HG03108 (cell line): ENCODE results near the gene RCC1.
"Not testable (repeated sequence)": the region's sequence is repeated elsewhere in the genome, so short reads cannot be mapped to it uniquely, and the experiment has no call there.

Source experiments
- ATAC-seq: cut with Tn5 transposase; IDR thresholded peaks from one replicate; pipeline ENCODE4 v1.9.1; 2021; ENCODE audit warnings: moderate library complexity; ENCODE audit not compliant: unreplicated experiment

The RCC1 gene

DNA sequence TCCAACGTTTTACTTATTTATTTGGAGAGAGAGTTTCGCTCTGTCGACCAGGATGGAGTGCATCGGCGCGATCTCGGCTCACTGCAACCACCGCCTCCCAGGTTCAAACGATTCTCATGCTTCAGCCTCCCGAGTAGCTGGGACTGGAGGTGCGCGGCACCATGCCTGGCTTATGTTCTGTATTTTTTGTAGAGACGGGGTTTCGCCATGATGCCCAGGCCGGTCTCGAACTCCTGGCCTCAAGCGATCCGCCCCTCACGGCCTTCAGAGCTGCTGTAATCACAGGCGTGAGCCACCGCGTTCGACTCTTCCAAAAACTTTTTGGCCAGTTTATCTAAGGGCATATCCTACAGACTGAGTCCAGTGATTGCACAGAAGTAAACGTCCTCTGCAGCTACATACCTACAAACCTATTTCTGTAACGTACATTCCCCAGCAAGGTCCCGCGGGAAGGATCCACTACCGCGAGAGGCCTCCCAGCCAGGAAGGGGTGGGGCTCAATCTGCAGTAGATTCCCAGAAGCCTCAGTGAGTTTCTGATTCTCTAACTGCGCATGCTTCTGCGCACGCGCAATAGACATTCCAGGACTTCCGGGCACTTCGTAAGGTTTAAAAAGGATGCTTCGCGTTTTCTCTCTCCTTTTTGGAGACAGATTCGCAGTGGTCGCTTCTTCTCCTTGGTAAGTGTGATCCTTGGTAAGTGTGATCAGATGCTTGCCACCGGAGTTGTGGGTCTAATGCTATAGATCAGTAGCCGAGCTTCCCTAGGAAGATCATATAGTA lies at the start of gene RCC1:
TSS of gene RCC1 (plus strand) at position 638 of the 782 bp plus-strand sequence. CDS start 23,824 bp downstream, outside the sequence.
- peak; percentile 77 for ATAC-seq

GRCh38 chr1:28456078-28456477 lies 49.8 kb upstream of the RCC1 start:
- ATAC-seq = no peak

DNA sequence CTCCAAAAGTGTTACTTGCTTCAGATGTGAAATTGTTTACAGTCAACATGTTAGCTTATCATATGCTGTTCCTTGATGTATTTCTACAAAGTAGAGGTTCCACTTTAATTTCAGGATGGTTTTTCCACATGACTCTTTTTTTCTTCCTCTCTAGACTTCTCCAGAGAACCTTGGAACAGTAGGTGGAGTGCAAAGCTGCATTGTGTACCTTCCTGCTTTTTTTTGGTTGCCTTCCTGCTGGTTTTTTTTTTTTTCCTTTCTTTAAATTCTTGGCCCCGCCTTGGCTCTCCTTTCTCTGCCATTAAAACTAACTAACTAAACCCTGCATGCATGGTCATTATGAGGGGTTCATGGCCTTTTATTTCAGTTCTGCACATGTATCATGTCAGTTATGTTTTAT lies 48.2 kb upstream of the RCC1 start:
- no peak for ATAC-seq

GRCh38 chr1:28458237-28459228 lies 47.3 kb upstream of the RCC1 start:
- no peak for ATAC-seq

GRCh38 chr1:28466226-28466778 lies 39.5 kb upstream of the RCC1 start:
- no peak for ATAC-seq

- no peak for ATAC-seq
Observed at GRCh38 chr1:28470146-28470545, 35.7 kb upstream of the RCC1 start.

DNA sequence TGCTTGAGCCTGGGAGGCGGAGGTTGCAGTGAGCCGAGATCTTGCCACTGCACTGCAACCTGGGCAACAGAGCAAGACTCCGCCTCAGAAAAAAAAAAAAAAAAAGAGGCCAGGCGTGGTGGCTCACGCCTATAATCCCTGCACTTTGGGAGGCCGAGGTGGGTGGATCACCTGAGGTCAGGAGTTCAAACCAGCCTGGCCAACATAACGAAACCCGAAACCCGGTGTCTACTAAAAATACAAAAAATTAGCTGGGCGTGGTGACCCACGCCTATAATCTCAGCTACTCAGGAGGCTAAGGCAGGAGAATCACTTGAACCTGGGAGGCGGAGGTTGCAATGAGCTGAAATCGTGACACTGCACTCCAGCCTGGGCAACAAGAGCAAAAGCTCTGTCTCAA lies 26.3 kb upstream of the RCC1 start:
- not testable (repeated sequence) for ATAC-seq

- no peak for ATAC-seq
Observed at GRCh38 chr1:28480308-28480707, 25.5 kb upstream of the RCC1 start.

DNA sequence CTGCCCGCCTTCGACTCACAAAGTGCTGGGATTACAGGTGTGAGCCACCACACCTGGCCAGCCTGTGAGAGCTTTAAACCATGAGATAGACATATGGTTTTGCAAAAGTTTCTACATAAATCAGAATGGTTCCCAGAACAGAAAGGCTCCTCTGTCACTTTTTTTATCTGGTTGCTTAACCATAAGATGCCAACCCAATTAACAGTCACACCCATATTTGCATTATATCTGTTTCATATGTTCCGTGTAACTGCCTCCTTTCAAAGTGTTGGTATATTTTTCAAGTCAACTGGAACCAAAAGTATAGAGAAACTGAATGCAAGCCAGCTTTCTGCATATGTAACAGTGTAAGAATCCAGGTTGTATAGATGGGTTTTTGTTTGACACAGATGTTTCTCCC lies 23.7 kb upstream of the RCC1 start:
- no peak for ATAC-seq

- no peak for ATAC-seq
Observed at GRCh38 chr1:28482702-28483101, 23.1 kb upstream of the RCC1 start.

DNA sequence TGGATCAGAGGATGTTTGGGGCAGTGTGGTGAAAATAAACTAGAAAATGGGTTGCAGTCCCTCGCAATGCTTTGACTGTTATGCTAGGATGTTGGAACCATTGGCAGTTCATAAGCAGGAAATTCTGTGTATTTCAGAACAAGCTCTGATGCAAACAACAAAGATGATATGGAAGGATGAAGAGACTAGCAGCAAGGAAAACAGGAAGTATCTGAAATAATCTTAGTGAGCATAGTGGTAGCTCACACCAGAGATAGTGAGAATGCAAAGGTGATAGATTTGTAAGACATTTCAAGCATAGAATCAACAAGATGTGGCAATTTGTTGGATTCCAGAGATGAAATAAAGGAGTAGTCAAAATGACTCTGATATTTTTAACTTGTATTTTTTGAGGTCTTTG lies 11.1 kb upstream of the RCC1 start:
- no peak for ATAC-seq

DNA sequence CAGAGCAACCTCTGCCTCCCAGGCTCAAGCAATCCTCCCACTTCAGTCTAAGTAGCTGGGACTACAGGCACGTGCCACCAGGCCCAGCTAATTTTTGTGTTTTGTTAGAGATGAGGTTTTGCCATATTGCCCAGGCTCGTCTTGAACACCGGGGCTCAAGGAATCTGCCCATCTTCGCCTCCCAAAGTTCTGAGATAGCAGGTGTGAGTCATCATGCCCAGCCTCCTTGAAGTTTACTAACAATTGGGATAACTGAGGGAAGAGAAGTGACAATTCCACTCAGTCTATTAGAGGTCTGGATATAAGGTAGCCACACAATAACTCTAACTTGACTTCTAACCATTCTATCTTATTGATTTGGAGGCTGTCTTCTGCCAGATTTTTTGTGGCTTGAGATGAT lies 6.3 kb upstream of the RCC1 start:
- ATAC-seq = no peak

GRCh38 chr1:28501925-28502324 lies 3.9 kb upstream of the RCC1 start:
- ATAC-seq = no peak

- ATAC-seq = no peak
Observed at GRCh38 chr1:28503117-28503516, 2.7 kb upstream of the RCC1 start.

- no peak for ATAC-seq
Observed at GRCh38 chr1:28506907-28507246, 1.0 kb downstream of the RCC1 start.

- no peak for ATAC-seq
Observed at GRCh38 chr1:28507247-28507645, 1.4 kb downstream of the RCC1 start.

DNA sequence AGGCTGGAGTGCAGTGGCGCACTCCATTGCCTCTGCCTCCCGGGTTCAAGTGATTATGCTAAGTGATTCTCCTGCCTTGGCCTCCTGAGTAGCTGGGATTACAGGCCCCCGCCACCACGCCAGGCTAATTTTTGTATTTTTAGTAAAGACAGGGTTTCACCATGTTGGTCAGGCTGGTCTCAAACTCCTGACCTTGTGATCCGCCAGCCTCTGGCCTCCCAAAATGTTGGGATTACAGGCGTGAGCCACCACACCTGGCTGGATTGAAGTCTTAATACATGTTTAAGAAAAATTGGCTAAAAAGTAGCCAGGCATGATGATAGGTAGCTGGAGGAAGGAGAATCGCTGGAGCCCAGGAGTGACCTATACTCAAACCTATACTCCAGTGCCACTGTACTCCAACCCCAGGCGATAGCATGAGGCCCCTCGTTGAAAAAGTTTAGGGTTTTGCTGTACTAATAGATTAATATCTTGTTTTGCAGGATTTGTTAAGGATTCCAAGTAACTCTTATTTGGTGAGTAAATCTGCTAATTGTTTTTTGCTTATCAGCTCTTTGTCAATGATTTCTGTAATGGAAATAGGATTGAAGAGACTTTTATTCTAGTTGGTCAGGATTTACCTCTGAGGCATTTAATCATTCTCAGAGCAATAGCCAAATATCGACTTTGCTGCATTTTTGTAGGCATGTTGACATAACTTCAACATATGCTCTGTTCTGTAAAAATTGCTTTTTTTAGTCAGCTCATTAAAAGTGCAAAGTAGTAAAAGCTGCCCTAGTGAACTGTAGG lies 2.0 kb downstream of the RCC1 start:
- ATAC-seq = no peak

- ATAC-seq = no peak
Observed at GRCh38 chr1:28508435-28508754, 2.6 kb downstream of the RCC1 start.

DNA sequence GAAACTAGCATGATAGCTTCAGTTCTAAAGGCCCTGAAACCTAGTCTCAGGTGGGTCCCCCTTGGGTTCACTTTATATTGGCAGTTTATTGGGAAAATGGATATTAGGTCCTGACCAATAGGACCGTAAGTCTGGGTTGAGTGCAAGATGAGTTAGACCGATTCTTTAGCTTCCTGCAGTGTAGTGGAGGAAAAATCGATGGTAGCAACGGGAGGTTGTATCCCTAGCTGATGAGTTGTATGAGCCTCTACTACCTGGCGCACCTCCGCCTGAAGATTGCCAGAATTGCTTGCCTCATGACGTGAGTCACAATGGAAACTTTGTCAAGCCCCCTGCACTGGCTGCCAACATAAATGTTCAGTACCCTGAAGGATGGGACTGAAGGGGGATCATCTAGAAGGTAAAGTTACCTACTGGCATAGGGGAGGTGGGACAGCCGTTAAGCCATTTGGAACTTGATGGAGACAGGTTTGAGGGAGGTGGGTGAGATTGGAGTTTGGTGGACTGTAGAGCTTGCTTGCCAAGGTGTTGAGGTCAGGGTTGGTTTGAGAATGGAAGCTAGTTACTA lies 3.9 kb downstream of the RCC1 start:
- no peak for ATAC-seq

DNA sequence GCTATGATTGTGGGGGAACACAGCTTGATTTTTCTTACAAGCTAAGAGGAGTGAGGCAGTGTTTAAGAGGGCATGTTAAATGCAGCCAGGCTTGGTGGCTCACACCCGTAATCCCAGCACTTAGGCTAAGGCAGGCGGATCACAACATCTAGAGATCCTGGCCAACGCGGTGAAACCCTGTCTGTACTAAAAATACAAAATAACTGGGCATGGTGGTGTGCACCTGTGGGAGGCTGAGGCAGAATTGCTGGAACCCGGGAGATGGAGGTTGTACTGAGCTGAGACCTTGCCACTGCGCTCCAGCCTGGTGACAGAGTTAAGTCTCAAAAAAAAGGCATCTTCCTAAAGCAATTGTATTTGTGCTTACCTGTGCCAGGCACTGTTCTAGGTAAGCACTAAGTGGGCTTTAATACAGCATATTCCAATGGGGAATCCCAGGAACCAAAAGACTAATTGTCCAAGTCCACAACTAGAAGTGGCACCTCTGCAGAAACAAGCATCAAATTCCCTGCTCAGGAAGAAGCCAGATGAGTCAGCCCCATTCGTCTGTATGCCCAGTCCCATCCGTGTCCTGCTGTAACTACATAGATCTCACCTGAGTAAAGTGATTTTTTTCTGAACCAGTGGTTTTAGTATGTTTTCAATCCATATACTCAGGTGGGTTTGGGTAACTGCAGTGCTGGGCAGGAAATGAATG lies 4.6 kb downstream of the RCC1 start:
- ATAC-seq = no peak
